ENCODE data around the gene CENPP. TPM values are rescaled to one million over a fixed set of nuclear protein-coding genes. Genes with fewer than 3 reads are reported as not detected.
A peak's percentile ranks its signal among the peaks of the same experiment; 100 is the strongest.

Gene CENPP
- total RNA-seq, 1 donor: 3.0 TPM

GRCh38 chr9:92312887-92313623 is 12.7 kb upstream of the CENPP start:
- peak in 1 of 3 donors; percentile 40 for DNase-seq (ENCODE audit: low read depth in 2 of 3, low spot score in 2 of 3)

DNA sequence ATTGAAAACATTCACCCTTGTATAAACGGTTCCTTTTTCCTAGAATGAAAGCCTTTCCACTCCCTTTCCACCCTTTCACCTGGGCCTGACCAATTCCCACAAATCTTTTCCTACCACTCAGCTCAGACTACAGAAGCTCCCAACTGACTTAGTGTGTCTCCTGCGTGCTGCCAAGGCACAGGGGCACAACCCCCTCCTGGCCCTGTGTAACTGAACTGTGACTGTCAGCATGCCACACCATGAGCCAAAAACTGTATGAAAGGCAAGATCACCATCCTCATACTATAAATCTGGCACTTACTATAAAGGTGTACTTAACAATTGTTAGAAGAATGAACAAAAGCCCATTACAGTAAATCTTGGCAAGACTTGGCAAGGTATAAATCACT is 12.1 kb upstream of the CENPP start:
- DNase-seq (ENCODE audit: low read depth in 2 of 3, low spot score in 2 of 3): no peak

DNA sequence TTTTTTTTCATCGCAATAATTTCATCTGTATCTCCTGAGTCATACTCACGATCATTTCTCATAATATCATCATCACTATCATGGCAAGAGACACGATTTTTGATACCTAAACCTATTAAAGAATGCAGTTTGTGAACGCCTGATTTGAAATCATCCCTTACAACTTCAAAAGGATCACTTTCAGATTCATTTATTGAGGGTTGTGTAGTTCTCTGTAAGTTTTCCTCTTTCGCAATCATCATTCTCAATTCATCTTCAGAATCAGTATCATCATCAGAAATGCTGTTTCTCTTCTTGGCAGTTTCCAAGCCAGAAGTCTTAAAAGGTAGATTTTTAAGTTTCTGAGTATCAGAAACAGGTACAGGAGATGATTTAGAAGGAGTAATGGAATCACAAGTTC is 10.3 kb upstream of the CENPP start:
- no peak for DNase-seq (ENCODE audit: low read depth in 2 of 3, low spot score in 2 of 3)

DNA sequence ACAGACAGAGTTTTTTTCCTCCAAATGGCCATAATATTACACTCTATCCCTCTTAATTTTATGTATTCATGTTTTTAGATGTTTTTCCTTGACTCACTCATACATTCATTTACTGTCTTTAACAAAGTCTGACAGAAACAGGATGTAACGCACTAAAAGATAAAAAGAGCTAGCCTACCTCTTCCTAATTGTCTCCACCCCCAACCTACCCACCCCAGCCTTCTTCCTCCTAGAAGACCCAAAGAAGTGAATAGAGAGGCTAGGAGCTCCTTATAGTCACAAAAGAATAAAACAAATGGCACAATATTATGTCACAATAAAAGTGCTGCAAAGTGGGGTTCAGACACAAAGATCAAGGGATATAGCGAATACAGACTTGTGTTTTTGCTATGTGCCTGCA is 1.3 kb upstream of the CENPP start:
- DNase-seq (ENCODE audit: low read depth in 2 of 3, low spot score in 2 of 3): peak in 2 of 3 donors; percentile 35 to 60

- peak in 1 of 3 donors; percentile 8 for DNase-seq (ENCODE audit: low read depth in 2 of 3, low spot score in 2 of 3)
These were observed 874 bp upstream of the CENPP start for GRCh38 chr9:92324889-92325268.

GRCh38 chr9:92325991-92326500 is 293 bp downstream of the CENPP start:
- DNase-seq (ENCODE audit: low read depth in 2 of 3, low spot score in 2 of 3): peak in 1 of 3 donors; percentile 35

DNA sequence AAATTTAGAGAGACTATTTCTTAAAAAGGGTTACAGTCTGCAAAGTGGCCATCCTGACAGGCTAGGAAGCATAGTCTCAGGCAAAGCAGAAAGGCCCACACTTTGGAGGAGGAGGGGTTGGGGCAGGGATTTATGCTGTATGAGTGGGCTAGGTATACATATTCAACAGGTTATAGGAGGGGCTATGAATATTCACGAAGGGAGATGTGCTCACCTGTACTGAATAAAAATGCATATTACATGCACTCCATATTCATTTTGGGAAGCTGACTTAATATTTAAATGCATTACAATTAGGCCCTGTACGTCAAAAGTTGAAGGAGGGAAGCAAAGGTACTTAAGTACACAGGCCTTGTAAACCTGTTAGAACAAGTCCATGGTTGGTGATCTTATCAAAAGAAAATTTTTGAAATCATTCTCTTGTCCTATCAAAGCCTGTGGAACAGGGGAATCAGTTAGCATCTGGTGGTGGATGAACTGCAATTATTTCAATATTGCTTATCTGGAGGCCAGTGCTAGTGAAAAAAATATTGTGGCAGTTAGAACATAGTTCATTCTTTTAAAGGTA is 1.6 kb downstream of the CENPP start:
- no peak for DNase-seq (ENCODE audit: low read depth in 2 of 3, low spot score in 2 of 3)

GRCh38 chr9:92328225-92328624 is 2.5 kb downstream of the CENPP start:
- DNase-seq (ENCODE audit: low read depth in 2 of 3, low spot score in 2 of 3): peak in 2 of 3 donors; percentile 29 to 53

DNA sequence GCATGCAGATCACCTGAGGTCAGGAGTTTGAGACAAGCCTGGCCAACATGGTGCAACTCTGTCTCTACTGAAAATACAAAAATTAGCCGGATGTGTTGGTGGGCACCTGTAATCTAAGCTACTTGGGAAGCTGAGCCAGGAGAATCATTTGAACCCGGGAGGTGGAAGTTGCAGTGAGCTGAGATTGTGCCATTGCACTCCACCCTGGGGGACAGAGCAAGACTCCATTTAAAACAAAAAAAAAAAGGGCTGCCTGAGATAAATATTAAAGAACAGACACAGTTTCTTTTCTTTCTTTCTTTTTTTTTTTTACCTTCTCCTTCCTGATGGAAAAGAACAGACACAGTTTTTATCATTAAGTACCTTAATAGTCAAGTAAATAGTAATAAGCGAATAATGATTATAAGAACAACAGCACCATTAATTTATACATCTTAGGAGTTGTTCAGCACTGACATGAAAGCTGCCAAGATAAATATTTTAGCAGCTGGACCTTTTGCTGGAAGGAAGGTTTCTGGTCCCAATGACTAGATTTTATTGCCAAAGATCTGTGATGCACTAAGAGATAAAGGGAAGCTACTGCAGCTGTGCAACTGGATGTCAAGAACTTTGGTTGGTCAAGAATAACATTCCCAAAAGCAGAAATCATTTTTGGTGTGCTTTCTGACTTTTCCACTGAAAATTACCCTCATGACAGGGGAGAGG is 7.0 kb downstream of the CENPP start:
- DNase-seq (ENCODE audit: low read depth in 2 of 3, low spot score in 2 of 3): no peak

DNA sequence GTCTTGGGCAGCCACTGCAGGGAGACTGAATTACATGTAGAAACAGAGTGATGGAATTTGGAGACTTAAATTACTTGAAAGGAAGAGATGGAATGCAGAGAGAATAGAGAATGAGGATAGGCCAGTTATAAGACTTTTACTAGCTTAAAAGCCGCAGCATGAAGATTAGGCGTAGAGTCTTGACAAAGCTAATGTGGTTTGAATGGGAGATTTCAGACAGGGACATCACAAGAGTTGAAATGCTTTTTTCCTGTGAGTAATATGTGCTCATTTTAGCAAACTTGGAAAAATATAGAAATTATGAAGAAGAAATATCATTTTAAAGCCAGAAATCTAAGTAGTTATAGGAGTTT is 7.5 kb downstream of the CENPP start:
- no peak for DNase-seq (ENCODE audit: low read depth in 2 of 3, low spot score in 2 of 3)

- no peak for DNase-seq (ENCODE audit: low read depth in 2 of 3, low spot score in 2 of 3)
These were observed 15.8 kb downstream of the CENPP start for GRCh38 chr9:92341578-92341977.

GRCh38 chr9:92342825-92343488 is 17.2 kb downstream of the CENPP start:
- peak in 1 of 3 donors; percentile 31 for DNase-seq (ENCODE audit: low read depth in 2 of 3, low spot score in 2 of 3)

- DNase-seq (ENCODE audit: low read depth in 2 of 3, low spot score in 2 of 3): no peak
These were observed 19.8 kb downstream of the CENPP start for GRCh38 chr9:92345582-92345981.

GRCh38 chr9:92349771-92350739 is 24.3 kb downstream of the CENPP start:
- no peak for DNase-seq (ENCODE audit: low read depth in 2 of 3, low spot score in 2 of 3)

GRCh38 chr9:92350740-92351133 is 25.0 kb downstream of the CENPP start:
- DNase-seq (ENCODE audit: low read depth in 2 of 3, low spot score in 2 of 3): no peak

- DNase-seq (ENCODE audit: low read depth in 2 of 3, low spot score in 2 of 3): peak in 2 of 3 donors; percentile 22 to 67
These were observed 27.3 kb downstream of the CENPP start for GRCh38 chr9:92353051-92353450.

GRCh38 chr9:92359394-92359995 is 33.7 kb downstream of the CENPP start:
- DNase-seq (ENCODE audit: low read depth in 2 of 3, low spot score in 2 of 3): peak in 1 of 3 donors; percentile 22

GRCh38 chr9:92360083-92360482 is 34.3 kb downstream of the CENPP start:
- peak in 1 of 3 donors; percentile 59 for DNase-seq (ENCODE audit: low read depth in 2 of 3, low spot score in 2 of 3)

- DNase-seq (ENCODE audit: low read depth in 2 of 3, low spot score in 2 of 3): no peak
These were observed 43.3 kb downstream of the CENPP start for GRCh38 chr9:92369075-92369474.

DNA sequence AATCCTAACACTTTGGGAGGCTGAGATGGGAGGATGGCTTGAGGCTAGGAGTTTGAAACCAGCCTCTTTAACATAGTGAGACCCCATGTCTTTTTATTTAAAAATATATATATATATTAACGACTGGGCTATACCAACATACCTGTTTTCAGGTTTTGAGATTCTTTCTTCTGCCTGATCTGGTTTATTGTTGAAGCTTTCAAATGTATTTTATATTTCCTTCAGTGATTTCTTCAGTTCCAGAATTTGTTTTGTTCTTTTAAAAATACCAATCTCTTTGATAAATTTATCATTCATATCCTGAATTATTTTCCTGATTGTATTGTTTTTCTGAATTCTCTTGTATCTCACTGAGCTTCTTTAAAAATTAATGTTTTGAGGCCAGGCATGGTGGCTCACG is 47.4 kb downstream of the CENPP start:
- DNase-seq (ENCODE audit: low read depth in 2 of 3, low spot score in 2 of 3): no peak

All from hematopoietic multipotent progenitor cell (in vitro differentiated cells).